HUES48 (cell line): Measurements from ENCODE around the gene USH2A.

Source experiments
- H3K27ac ChIP-seq: one replicate; pipeline ENCODE4 v1.7.0; 2013; ENCODE audit warnings: low read depth, low read length, inconsistent platforms
- H3K27me3 ChIP-seq: 2 replicates; pipeline ENCODE4 v1.6.1; 2013; ENCODE audit warnings: mild to moderate bottlenecking, low read length; ENCODE audit not compliant: control insufficient read depth, insufficient read depth
- H3K36me3 ChIP-seq: 2 replicates; pipeline ENCODE4 v1.6.1; 2013; ENCODE audit warnings: low read length; ENCODE audit not compliant: control insufficient read depth, insufficient read depth
- H3K4me1 ChIP-seq: 2 replicates; pipeline ENCODE4 v1.6.1; 2013; ENCODE audit warnings: mild to moderate bottlenecking, low read length; ENCODE audit not compliant: control insufficient read depth, insufficient read depth
- H3K4me3 ChIP-seq: 2 replicates; pipeline ENCODE4 v1.5.1; 2013; ENCODE audit warnings: mild to moderate bottlenecking, low read depth, low read length
- H3K9ac ChIP-seq: 2 replicates; pipeline ENCODE4 v1.6.1; 2013; ENCODE audit warnings: mild to moderate bottlenecking, low read depth, low read length, moderate library complexity
- H3K9me3 ChIP-seq: 2 replicates; pipeline ENCODE4 v1.6.1; 2013; ENCODE audit warnings: low read length; ENCODE audit not compliant: control insufficient read depth, insufficient read depth

USH2A gene

DNA sequence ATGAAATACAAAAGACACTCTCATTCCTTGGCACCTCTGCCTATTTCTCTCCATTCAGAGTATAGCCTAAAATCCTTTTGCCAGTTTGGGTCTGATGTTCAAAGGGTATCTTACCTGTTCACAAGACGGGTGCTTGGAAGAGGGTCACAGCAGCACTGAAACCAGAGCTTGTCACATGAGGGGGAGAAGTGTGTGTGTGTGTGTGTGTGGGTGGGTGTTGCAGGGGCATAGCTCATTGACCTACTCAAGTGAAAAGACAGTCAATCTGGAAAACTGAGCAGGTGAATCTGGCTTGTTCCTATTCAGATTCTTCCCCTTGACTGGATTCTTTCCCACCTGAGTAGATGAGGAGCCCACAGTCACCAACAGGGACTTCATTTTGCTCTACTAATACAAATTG lies 792.2 kb downstream of the USH2A start:
- no peak overlapping the region for H3K4me3 ChIP-seq

DNA sequence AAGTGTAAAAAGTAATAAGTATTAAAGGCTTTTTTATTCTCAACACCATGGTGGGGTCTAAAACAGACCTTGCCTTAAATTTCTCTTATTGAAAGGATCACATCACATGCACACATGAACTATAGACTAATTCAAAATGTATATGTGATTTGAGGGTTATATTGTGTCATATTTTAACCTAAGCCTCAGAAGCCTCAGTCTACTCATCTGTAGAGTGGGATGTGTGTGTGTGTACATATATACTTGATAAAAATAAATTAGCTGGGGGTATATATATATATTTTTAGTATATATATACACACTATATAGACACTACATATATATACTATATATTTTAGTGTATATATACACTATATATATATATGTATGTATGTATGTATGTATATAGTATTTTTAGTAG lies 797.3 kb downstream of the USH2A start:
- Histone ChIP-seq H3K27ac (no peak overlapping the region), H3K4me3 (no peak overlapping the region), H3K27me3 (no peaks in the 10 kb centered on the region), H3K9ac (no peak overlapping the region), H3K36me3 (peaks cover 27% of the 10 kb centered on the region), H3K4me1 (no peaks in the 10 kb centered on the region), H3K9me3 (no peaks in the 10 kb centered on the region)

More for the DNA sequence above, 792.2 kb downstream of the USH2A start:
- Histone ChIP-seq H3K9ac (no peak overlapping the region), H3K9me3 (no peaks in the 10 kb centered on the region), H3K36me3 (no peaks in the 10 kb centered on the region), H3K4me1 (peaks cover 2% of the 10 kb centered on the region; the same call in 1 of the 2 replicates), H3K27ac (no peak overlapping the region), H3K27me3 (no peaks in the 10 kb centered on the region)

DNA sequence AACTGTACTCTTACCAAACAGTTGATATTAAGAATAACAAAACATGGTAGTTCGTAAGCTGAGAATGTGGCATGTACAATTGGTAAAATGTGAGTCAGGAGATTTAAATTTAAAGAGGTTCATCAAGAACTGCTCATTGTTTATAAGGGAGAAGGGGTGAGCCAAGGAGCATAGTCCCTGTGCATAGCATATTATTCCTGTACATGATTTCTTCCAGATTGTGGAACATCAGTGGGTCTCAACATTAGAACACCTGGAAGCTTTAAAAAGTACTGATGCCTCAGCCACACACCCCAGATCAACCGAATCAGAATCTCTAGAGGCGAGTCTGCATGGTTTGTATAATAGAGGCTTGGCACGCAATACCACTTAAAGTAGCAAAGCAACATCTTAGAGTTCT lies 800.1 kb downstream of the USH2A start:
- H3K9ac ChIP-seq: no peak overlapping the region
- H3K36me3 ChIP-seq: peaks cover 49% of the 10 kb centered on the region
- H3K4me1 ChIP-seq: peaks cover 3% of the 10 kb centered on the region; the same call in 1 of the 2 replicates
- H3K27ac ChIP-seq: no peak overlapping the region
- no peaks in the 10 kb centered on the region for H3K27me3 ChIP-seq
- no peak overlapping the region for H3K4me3 ChIP-seq
- H3K9me3 ChIP-seq: no peaks in the 10 kb centered on the region

DNA sequence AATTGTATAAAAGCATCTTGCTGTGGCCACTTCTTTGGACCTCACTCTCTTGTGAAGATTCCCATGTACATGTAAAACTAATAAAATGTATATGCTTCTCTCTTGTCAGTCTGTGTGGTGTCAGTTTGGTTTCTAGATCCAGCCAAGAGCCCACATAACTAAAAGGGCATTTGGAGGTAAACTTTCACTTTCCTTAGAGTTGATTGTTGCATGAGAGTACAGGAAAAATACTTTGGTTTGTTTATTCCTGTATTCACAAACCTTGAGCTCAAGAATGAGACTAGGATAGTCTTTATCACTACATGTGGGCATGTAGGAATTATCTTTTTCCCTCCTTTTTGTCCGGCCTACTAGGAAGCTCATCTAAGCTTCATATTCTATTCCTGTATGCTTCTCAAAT lies 805.3 kb downstream of the USH2A start:
- Histone ChIP-seq H3K27ac (no peak overlapping the region), H3K9ac (no peak overlapping the region), H3K9me3 (no peaks in the 10 kb centered on the region), H3K4me3 (no peak overlapping the region), H3K4me1 (peaks cover 6% of the 10 kb centered on the region; the same call in 1 of the 2 replicates), H3K27me3 (no peaks in the 10 kb centered on the region), H3K36me3 (peaks cover 63% of the 10 kb centered on the region)

DNA sequence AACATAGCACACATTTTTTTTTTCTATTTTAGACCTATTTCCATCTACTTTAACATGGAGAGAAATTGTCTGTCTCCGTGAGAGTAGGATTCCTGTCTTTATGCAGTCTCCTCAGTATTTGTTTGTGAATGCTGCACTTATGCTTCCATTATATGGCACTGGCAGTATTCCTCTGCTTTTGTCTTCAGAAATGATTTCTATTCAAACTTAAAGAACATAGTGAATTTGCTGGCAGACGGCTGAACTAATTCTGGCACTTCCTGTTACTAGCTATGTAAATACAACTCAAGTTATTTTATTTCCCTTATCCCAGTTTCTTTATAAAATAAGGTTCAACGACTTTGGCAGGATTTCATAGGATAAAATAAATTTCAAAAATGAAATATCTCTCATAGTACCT lies 810.9 kb downstream of the USH2A start:
- peaks cover 72% of the 10 kb centered on the region for H3K36me3 ChIP-seq
- H3K9me3 ChIP-seq: no peaks in the 10 kb centered on the region

DNA sequence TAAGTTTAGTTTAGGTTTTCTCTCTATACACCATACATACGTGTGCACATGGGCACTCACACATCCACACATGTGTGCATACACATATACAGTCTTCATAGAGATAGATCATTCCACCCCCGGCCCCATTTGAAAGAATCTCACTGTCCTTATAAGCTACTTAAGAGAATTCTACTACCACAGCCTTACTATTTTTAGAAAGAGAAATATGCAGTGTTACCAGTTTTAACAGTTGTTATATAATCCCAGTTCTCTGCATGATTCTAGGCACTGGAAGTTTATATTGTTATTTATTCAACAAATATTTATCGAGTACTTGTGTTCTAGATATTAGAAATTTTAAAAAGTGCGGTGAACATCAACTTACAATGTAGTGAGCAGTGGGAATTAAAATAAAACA lies 814.6 kb downstream of the USH2A start:
- Histone ChIP-seq H3K9me3 (no peaks in the 10 kb centered on the region), H3K4me1 (peaks cover 7% of the 10 kb centered on the region; the same call in 1 of the 2 replicates), H3K27me3 (no peaks in the 10 kb centered on the region), H3K9ac (no peak overlapping the region), H3K36me3 (peaks cover 77% of the 10 kb centered on the region), H3K27ac (no peak overlapping the region), H3K4me3 (no peak overlapping the region)

More for the DNA sequence above, 810.9 kb downstream of the USH2A start:
- Histone ChIP-seq H3K4me1 (0 out of 2 replicates have a peak, but pooled peaks cover 3% of the 10 kb centered on the region), H3K4me3 (no peak overlapping the region), H3K27ac (no peak overlapping the region), H3K9ac (no peak overlapping the region), H3K27me3 (no peaks in the 10 kb centered on the region)

DNA sequence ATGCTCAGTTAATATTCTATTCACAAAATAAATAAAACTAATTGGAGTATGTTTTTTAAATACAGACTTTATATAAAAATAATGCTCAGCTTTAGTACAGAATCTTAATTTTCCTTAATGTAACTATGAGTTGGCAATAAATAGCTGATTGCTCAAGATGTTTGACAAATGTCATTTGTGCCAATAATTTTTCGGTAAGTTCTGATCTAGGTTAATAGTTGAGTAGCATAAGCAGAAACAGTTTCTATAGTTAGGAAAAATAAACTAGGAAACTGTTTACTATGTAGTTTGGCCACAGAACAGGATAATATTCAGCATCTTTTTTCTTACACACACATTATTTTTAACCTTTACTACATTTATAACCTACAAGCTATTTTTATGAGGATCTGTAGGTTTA lies 815.8 kb downstream of the USH2A start:
- H3K4me3 ChIP-seq: no peak overlapping the region
- peaks cover 70% of the 10 kb centered on the region for H3K36me3 ChIP-seq
- H3K27me3 ChIP-seq: no peaks in the 10 kb centered on the region
- H3K9me3 ChIP-seq: no peaks in the 10 kb centered on the region
- H3K9ac ChIP-seq: no peak overlapping the region
- no peak overlapping the region for H3K27ac ChIP-seq
- peaks cover 4% of the 10 kb centered on the region; the same call in 1 of the 2 replicates for H3K4me1 ChIP-seq

DNA sequence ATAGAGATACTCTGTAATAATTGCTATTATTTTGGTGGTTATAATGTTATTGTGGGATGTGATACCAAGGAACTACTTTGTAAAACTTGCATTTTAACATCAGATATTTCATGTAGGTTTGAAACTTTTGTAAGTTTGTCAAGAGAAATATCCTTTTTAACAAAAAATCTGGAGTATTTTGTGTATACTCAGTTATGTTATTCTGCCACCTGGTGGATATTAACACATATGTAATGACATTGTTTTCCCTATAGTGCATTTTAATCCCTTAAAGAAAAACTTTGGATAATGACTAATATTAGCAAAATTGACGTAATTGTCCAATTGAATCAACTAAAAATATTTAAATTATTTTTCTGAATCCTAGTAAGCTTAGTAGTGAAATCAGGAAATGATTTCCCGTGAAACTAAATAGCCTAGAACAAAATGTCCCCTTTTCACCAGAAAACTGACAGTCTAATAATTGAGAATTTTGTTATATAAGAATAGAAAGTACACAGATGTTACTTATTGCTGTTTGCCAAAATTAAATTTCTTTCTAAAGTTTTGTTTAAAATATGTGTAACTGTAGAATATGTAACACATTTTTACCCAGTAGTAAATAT lies 816.6 kb downstream of the USH2A start:
- H3K4me3 ChIP-seq: no peak overlapping the region
- peaks cover 4% of the 10 kb centered on the region; the same call in 1 of the 2 replicates for H3K4me1 ChIP-seq
- H3K27ac ChIP-seq: no peak overlapping the region
- H3K27me3 ChIP-seq: no peaks in the 10 kb centered on the region
- peaks cover 70% of the 10 kb centered on the region for H3K36me3 ChIP-seq
- H3K9ac ChIP-seq: no peak overlapping the region
- H3K9me3 ChIP-seq: no peaks in the 10 kb centered on the region

DNA sequence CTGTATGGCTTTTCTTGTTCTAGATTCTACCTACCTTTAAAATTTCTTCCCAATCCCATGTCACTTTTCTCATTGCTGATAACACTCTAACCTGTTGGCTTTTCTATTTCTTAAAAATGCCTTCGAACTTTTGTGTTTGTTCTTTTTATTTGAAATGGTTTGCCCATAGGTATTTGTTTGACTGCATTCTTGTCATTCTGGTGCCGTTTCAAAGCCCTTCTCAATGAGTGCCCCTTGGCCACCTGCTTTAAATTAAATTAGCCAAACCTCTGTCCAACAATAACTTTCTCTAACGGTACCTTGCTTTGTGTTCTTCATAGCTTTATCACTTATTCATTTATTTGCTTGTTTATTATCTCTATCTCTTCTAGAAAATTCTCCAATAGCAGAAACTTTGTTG lies 817.2 kb downstream of the USH2A start:
- no peak overlapping the region for H3K27ac ChIP-seq
- peaks cover 4% of the 10 kb centered on the region; the same call in 1 of the 2 replicates for H3K4me1 ChIP-seq
- H3K27me3 ChIP-seq: no peaks in the 10 kb centered on the region
- no peak overlapping the region for H3K4me3 ChIP-seq
- no peaks in the 10 kb centered on the region for H3K9me3 ChIP-seq
- H3K36me3 ChIP-seq: peaks cover 69% of the 10 kb centered on the region
- H3K9ac ChIP-seq: no peak overlapping the region

DNA sequence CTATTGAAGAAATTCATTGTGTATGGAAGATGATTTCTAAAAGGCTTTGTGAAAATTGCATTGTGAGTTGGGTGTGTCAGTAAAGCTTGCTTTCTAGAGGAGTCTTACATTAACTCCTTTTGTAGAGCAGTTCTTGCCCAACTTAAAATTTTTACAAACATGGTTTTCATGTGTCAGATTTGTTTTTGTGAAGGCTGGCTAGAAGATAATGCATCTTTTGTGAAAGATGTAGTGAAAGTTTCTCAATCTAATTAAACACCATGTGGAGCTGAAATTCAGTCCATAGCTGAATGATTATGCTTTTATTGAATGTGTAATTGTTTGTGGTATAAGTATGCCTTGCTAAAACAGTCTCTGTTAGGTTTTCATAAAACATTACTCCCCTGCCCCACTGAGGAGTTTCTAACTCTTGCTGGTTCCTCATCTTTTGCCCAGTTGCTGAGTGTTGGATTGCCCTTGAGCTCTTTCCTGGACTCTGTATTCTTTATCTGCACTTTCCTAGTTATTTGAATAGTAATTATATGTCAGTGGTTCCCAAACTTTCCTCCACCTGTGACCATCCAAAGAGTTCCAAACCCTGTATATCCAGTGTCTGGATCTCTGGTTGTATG lies 818.1 kb downstream of the USH2A start:
- H3K4me1 ChIP-seq: peaks cover 10% of the 10 kb centered on the region
- H3K4me3 ChIP-seq: no peak overlapping the region
- H3K9me3 ChIP-seq: no peaks in the 10 kb centered on the region
- H3K9ac ChIP-seq: no peak overlapping the region
- no peaks in the 10 kb centered on the region for H3K27me3 ChIP-seq
- H3K36me3 ChIP-seq: peaks cover 61% of the 10 kb centered on the region
- H3K27ac ChIP-seq: no peak overlapping the region

DNA sequence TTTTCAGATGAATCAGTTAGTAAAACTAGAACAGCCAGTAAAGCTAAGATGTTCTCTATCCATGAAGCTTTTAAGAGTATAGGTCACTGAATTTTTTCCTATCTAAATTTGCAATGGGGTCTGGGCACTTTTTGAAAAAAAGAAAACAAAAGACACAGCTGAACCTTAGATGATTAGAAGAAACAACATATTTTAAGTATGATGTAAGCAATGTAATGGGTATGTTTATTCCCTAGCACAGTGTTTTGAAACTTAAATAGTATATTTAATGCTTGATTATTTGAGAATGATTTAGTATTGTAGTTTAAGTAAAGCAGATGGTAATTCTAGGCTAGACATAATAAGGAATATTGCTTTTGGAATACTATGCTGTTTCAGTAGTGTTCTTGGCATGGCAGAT lies 819.9 kb downstream of the USH2A start:
- Histone ChIP-seq H3K27me3 (no peaks in the 10 kb centered on the region), H3K9me3 (no peaks in the 10 kb centered on the region), H3K4me3 (no peak overlapping the region), H3K27ac (no peak overlapping the region), H3K36me3 (peaks cover 50% of the 10 kb centered on the region), H3K9ac (no peak overlapping the region), H3K4me1 (peaks cover 21% of the 10 kb centered on the region)
